Mesendoderm (in vitro differentiated cells): ENCODE measurements around the gene FMOD.
A peak's percentile ranks its signal among the peaks of the same experiment; 100 is the strongest.

Experiments
- DNase-seq: peaks from one replicate; pipeline ENCODE4 v3.0.0; 2013
- H2AK5ac ChIP-seq: 2 replicates; pipeline ENCODE4 v1.6.1; 2013; ENCODE audit warnings: low read length, inconsistent platforms
- H2BK120ac ChIP-seq: 2 replicates; pipeline ENCODE4 v1.6.1; 2013; ENCODE audit warnings: low read depth, mild to moderate bottlenecking, low read length, moderate library complexity, mixed read lengths
- H2BK15ac ChIP-seq: replicated peaks from 2 replicates; pipeline ENCODE4 v1.6.1; 2013; ENCODE audit warnings: low read depth, mild to moderate bottlenecking, moderate library complexity
- H2BK5ac ChIP-seq: 2 replicates; pipeline ENCODE4 v1.6.1; 2013; ENCODE audit warnings: low read length, inconsistent platforms
- H3K18ac ChIP-seq: 2 replicates; pipeline ENCODE4 v1.6.1; 2013; ENCODE audit warnings: mild to moderate bottlenecking, low read length, mixed read lengths
- H3K23ac ChIP-seq: one replicate; pipeline ENCODE4 v1.6.1; 2013; ENCODE audit warnings: low read length
- H3K27ac ChIP-seq: 2 replicates; pipeline ENCODE4 v1.5.1; 2013; ENCODE audit warnings: low read depth, mild to moderate bottlenecking, inconsistent platforms, low read length, moderate library complexity
- H3K27me3 ChIP-seq: 2 replicates; pipeline ENCODE4 v1.6.1; 2013; ENCODE audit warnings: low read length, control low read depth, mild to moderate bottlenecking, inconsistent platforms; ENCODE audit not compliant: insufficient read depth, poor library complexity
- H3K36me3 ChIP-seq: 2 replicates; pipeline ENCODE4 v1.6.1; 2013; ENCODE audit warnings: low read length, inconsistent platforms; ENCODE audit not compliant: control insufficient read depth, insufficient read depth
- H3K4ac ChIP-seq: one replicate; pipeline ENCODE4 v1.6.1; 2013; ENCODE audit warnings: low read depth, mild to moderate bottlenecking, low read length, moderate library complexity
- H3K4me1 ChIP-seq: 2 replicates; pipeline ENCODE4 v1.6.1; 2013; ENCODE audit warnings: low read depth, low read length, inconsistent platforms; ENCODE audit not compliant: control insufficient read depth
- H3K4me2 ChIP-seq: 2 replicates; pipeline ENCODE4 v1.6.1; 2013; ENCODE audit warnings: low read length
- H3K4me3 ChIP-seq: 2 replicates; pipeline ENCODE4 v1.5.1; 2013; ENCODE audit warnings: mild to moderate bottlenecking, low read length
- H3K56ac ChIP-seq: one replicate; pipeline ENCODE4 v1.6.1; 2013; ENCODE audit warnings: low read length
- H3K79me1 ChIP-seq: 2 replicates; pipeline ENCODE4 v1.6.1; 2013; ENCODE audit warnings: low read length, inconsistent platforms
- H3K79me2 ChIP-seq: 2 replicates; pipeline ENCODE4 v1.6.1; 2013; ENCODE audit warnings: mild to moderate bottlenecking, low read length; ENCODE audit not compliant: control insufficient read depth, insufficient read depth
- H3K9ac ChIP-seq: 2 replicates; pipeline ENCODE4 v1.6.1; 2013; ENCODE audit warnings: low read length, inconsistent platforms
- H4K5ac ChIP-seq: one replicate; pipeline ENCODE4 v1.6.1; 2013; ENCODE audit warnings: low read length
- H4K8ac ChIP-seq: one replicate; pipeline ENCODE4 v1.6.1; 2013; ENCODE audit warnings: low read depth, mild to moderate bottlenecking, control low read depth, low read length, moderate library complexity
- WGBS: extraction: QIAGEN DNeasy Blood & Tissue Kit; methylation state at CpG from one replicate; pipeline ENCODE4 v1.1.7; 2013; ENCODE audit warnings: low lambda C conversion rate, missing lambda C conversion rate; ENCODE audit not compliant: insufficient coverage; ENCODE audit errors: extremely low coverage; 5-methylcytosine and 5-hydroxymethylcytosine counted together

The FMOD gene

GRCh38 chr1:203307641-203308126 lies 43.2 kb downstream of the FMOD start:
- H3K36me3 ChIP-seq, result no peaks in the 10 kb centered on the region
- no peak overlapping the region for H3K23ac ChIP-seq
- no peak overlapping the region for H3K4me3 ChIP-seq
- H2AK5ac ChIP-seq, result no peak overlapping the region
- no peak overlapping the region for H2BK5ac ChIP-seq
- no CpG with 5 or more reads among the region's 3 CpGs for whole genome bisulfite sequencing
- no peaks in the 10 kb centered on the region for H3K27me3 ChIP-seq
- no peak overlapping the region for H4K8ac ChIP-seq
- no peak overlapping the region for H4K5ac ChIP-seq
- no peak overlapping the region for H3K18ac ChIP-seq
- H3K79me2 ChIP-seq, result no peaks in the 10 kb centered on the region
- H2BK15ac ChIP-seq, result no peak overlapping the region
- no peak overlapping the region for H3K4me2 ChIP-seq
- peaks cover 23% of the 10 kb centered on the region for H3K4me1 ChIP-seq
- DNase-seq, result peak; percentile 49
- H3K9ac ChIP-seq, result no peak overlapping the region
- no peak overlapping the region for H3K56ac ChIP-seq
- H2BK120ac ChIP-seq, result no peak overlapping the region
- no peak overlapping the region for H3K27ac ChIP-seq
- H3K4ac ChIP-seq, result no peak overlapping the region
- no peaks in the 10 kb centered on the region for H3K79me1 ChIP-seq

GRCh38 chr1:203306965-203307541 lies 43.9 kb downstream of the FMOD start:
- Histone ChIP-seq H3K4ac (no peak overlapping the region), H3K4me1 (peaks cover 23% of the 10 kb centered on the region), H4K8ac (no peak overlapping the region), H3K36me3 (no peaks in the 10 kb centered on the region), H3K23ac (no peak overlapping the region), H2AK5ac (no peak overlapping the region), H2BK15ac (no peak overlapping the region), H2BK120ac (no peak overlapping the region), H3K4me2 (peak overlapping the region; percentile 16), H3K27me3 (no peaks in the 10 kb centered on the region), H2BK5ac (no peak overlapping the region), H3K18ac (no peak overlapping the region), H3K4me3 (no peak overlapping the region), H3K27ac (no peak overlapping the region), H3K9ac (peak overlapping the region; percentile 22), H3K79me2 (no peaks in the 10 kb centered on the region), H4K5ac (no peak overlapping the region), H3K56ac (peak overlapping the region; percentile 92), H3K79me1 (no peaks in the 10 kb centered on the region)
- WGBS, result no CpG with 5 or more reads among the region's 21 CpGs
- DNase-seq, result peak; percentile 29

- Histone ChIP-seq H3K27me3 (no peaks in the 10 kb centered on the region), H2AK5ac (no peak overlapping the region), H4K5ac (no peak overlapping the region), H4K8ac (no peak overlapping the region), H3K9ac (peak overlapping the region; percentile 81), H3K4me2 (peak overlapping the region; percentile 39), H3K4me1 (peaks cover 19% of the 10 kb centered on the region), H3K23ac (no peak overlapping the region), H3K79me1 (no peaks in the 10 kb centered on the region), H3K4ac (no peak overlapping the region), H3K79me2 (no peaks in the 10 kb centered on the region), H3K56ac (peak overlapping the region; percentile 92), H2BK5ac (no peak overlapping the region), H2BK120ac (no peak overlapping the region), H2BK15ac (no peak overlapping the region), H3K18ac (peak overlapping the region; percentile 30), H3K4me3 (peak overlapping the region; percentile 60), H3K27ac (no peak overlapping the region), H3K36me3 (no peaks in the 10 kb centered on the region)
- WGBS, result no CpG with 5 or more reads among the region's 22 CpGs
- DNase-seq, result peak; percentile 60
These were observed 44.6 kb downstream of the FMOD start for GRCh38 chr1:203306089-203306964.

GRCh38 chr1:203305809-203306088 lies 45.2 kb downstream of the FMOD start:
- no peak overlapping the region for H2BK15ac ChIP-seq
- H3K4me3 ChIP-seq, result peak overlapping the region; percentile 60
- H3K18ac ChIP-seq, result peak overlapping the region; percentile 30
- H3K4me1 ChIP-seq, result peaks cover 19% of the 10 kb centered on the region
- H3K79me1 ChIP-seq, result no peaks in the 10 kb centered on the region
- H3K4me2 ChIP-seq, result peak overlapping the region; percentile 39
- no peaks in the 10 kb centered on the region for H3K79me2 ChIP-seq
- H3K36me3 ChIP-seq, result no peaks in the 10 kb centered on the region
- H4K5ac ChIP-seq, result no peak overlapping the region
- H3K27me3 ChIP-seq, result no peaks in the 10 kb centered on the region
- H4K8ac ChIP-seq, result no peak overlapping the region
- no peak overlapping the region for H3K27ac ChIP-seq
- no peak overlapping the region for H2BK120ac ChIP-seq
- H3K56ac ChIP-seq, result peak overlapping the region; percentile 92
- DNase-seq, result no peak
- peak overlapping the region; percentile 64 for H3K4ac ChIP-seq
- no peak overlapping the region for H3K23ac ChIP-seq
- peak overlapping the region; percentile 81 for H3K9ac ChIP-seq
- H2AK5ac ChIP-seq, result no peak overlapping the region
- H2BK5ac ChIP-seq, result no peak overlapping the region
- no CpG with 5 or more reads among the region's 21 CpGs for WGBS

- Histone ChIP-seq H2BK15ac (no peak within 1 kb of the TSS), H3K4me2 (peak within 1 kb of the TSS; percentile 69), H3K4ac (peak within 1 kb of the TSS; percentile 64), H3K18ac (peak within 1 kb of the TSS; percentile 57), H3K79me2 (no peaks in the 10 kb centered on the region), H2BK5ac (no peak within 1 kb of the TSS), H3K23ac (no peak within 1 kb of the TSS), H4K8ac (no peak within 1 kb of the TSS), H3K36me3 (no peaks in the 10 kb centered on the region), H3K27me3 (no peaks in the 10 kb centered on the region), H3K56ac (peak within 1 kb of the TSS; percentile 92), H3K27ac (no peak within 1 kb of the TSS), H4K5ac (no peak within 1 kb of the TSS), H3K9ac (peak within 1 kb of the TSS; percentile 81), H2AK5ac (no peak within 1 kb of the TSS), H3K4me1 (peaks cover 19% of the 10 kb centered on the region), H3K79me1 (no peaks in the 10 kb centered on the region), H2BK120ac (no peak within 1 kb of the TSS), H3K4me3 (peak within 1 kb of the TSS; percentile 60)
- DNase-seq, result peak; percentile 94
- no CpG with 5 or more reads among the region's 79 CpGs for WGBS
These were observed 45.8 kb downstream of the FMOD start, which contains the start of gene BTG2 for GRCh38 chr1:203304919-203305808. Gene BTG2 (plus strand): TSS chr1:203305519. CDS start chr1:203305607, 88 bp downstream.
